ENCODE measurements around the gene KLF11. TPM values are rescaled to one million over a fixed set of nuclear protein-coding genes. Genes with fewer than 3 reads are reported as not detected.
A peak's percentile ranks its signal among the peaks of the same experiment; 100 is the strongest.

The KLF11 gene
- total RNA-seq, 2 donors from 2014 or later, result 18.8 to 30.6 TPM

- Histone ChIP-seq H3K4me1 (peaks cover 0 to 43% of the 10 kb centered on the region in 2 donors), H3K4me3 (no peak overlapping the region), H3K36me3 (no peaks in the 10 kb centered on the region), H3K9me3 (no peaks in the 10 kb centered on the region), H3K27me3 (no peaks in the 10 kb centered on the region), H3K27ac (peak overlapping the region; percentile 84 to 86)
- DNase-seq (ENCODE audit: low spot score), result no peak
- TF ChIP-seq CTCF (IDR thresholded peaks at IDR 0.05), result no peak
Observed at GRCh38 chr2:10035053-10035422, 8.3 kb upstream of the KLF11 start.

GRCh38 chr2:10035633-10036032, 7.7 kb upstream of the KLF11 start:
- DNase-seq (ENCODE audit: low spot score), result no peak
- no peaks in the 10 kb centered on the region for H3K9me3 ChIP-seq
- H3K27me3 ChIP-seq, result no peaks in the 10 kb centered on the region
- H3K27ac ChIP-seq, result peak overlapping the region; percentile 84 to 86
- no peak for TF ChIP-seq CTCF (IDR thresholded peaks at IDR 0.05)
- no peak overlapping the region for H3K4me3 ChIP-seq
- H3K36me3 ChIP-seq, result no peaks in the 10 kb centered on the region
- H3K4me1 ChIP-seq, result peaks cover 0 to 49% of the 10 kb centered on the region in 2 donors

GRCh38 chr2:10036095-10036884, 7.1 kb upstream of the KLF11 start:
- Histone ChIP-seq H3K4me1 (peaks cover 0 to 56% of the 10 kb centered on the region in 2 donors), H3K27me3 (no peaks in the 10 kb centered on the region)
- DNase-seq (ENCODE audit: low spot score), result peak; percentile 80

GRCh38 chr2:10038123-10038522, 5.2 kb upstream of the KLF11 start:
- no peaks in the 10 kb centered on the region for H3K27me3 ChIP-seq
- TF ChIP-seq CTCF (IDR thresholded peaks at IDR 0.05), result no peak
- H3K27ac ChIP-seq, result peak overlapping the region in 1 of 2 donors; percentile 86
- no peaks in the 10 kb centered on the region for H3K9me3 ChIP-seq
- no peak for DNase-seq (ENCODE audit: low spot score)
- H3K4me3 ChIP-seq, result no peak overlapping the region
- peaks cover 0 to 71% of the 10 kb centered on the region in 2 donors for H3K4me1 ChIP-seq
- H3K36me3 ChIP-seq, result no peaks in the 10 kb centered on the region

More at GRCh38 chr2:10036095-10036884, 7.1 kb upstream of the KLF11 start:
- Histone ChIP-seq H3K4me3 (no peak overlapping the region), H3K36me3 (no peaks in the 10 kb centered on the region), H3K27ac (peak overlapping the region; percentile 84 to 86), H3K9me3 (no peaks in the 10 kb centered on the region)
- TF ChIP-seq CTCF (IDR thresholded peaks at IDR 0.05), result peak; percentile 58 to 70

- DNase-seq (ENCODE audit: low spot score), result no peak
- Histone ChIP-seq H3K27me3 (no peaks in the 10 kb centered on the region), H3K27ac (peak overlapping the region in 1 of 2 donors; percentile 86), H3K4me3 (no peak overlapping the region), H3K4me1 (peaks cover 0 to 71% of the 10 kb centered on the region in 2 donors), H3K36me3 (no peaks in the 10 kb centered on the region), H3K9me3 (no peaks in the 10 kb centered on the region)
- no peak for TF ChIP-seq CTCF (IDR thresholded peaks at IDR 0.05)
Observed at GRCh38 chr2:10038716-10039115, 4.6 kb upstream of the KLF11 start.
